Stimulated activated CD8-positive, alpha-beta memory T cell treated with anti-CD3 and anti-CD28 coated beads, Interleukin-15, amount 100 ng/mL, for 4 hours (primary cell): ENCODE measurements around the gene MYL12A.
"Not testable (repeated sequence)": the region's sequence is repeated elsewhere in the genome, so short reads cannot be mapped to it uniquely, and the experiment has no call there.

Experiments used
- DNase-seq, 2 donors: peaks; one replicate each; pipeline ENCODE4 v3.0.0-alpha.2; 2020; ENCODE audit warnings: low read depth in 2 of 2

The MYL12A gene

DNA sequence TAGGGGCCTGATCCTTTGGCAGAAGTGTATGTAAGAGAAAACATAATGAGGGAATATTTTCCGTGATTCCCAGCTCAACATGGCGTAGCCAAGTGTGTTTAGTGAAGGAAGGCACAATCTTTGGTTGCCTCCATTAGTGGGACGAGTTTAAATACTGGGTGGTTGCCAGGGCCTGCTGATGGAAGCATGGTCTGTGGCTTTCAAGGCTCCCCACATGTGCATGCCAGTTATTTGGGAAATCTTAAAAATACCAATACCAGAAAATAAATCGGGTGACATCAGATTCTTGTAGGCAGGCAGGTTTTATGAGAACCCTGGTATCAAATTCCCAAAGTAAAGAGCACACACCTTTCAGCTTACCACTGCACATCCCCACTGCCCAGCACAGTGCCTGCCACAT is 7.1 kb downstream of the MYL12A start:
- no peak for DNase-seq

DNA sequence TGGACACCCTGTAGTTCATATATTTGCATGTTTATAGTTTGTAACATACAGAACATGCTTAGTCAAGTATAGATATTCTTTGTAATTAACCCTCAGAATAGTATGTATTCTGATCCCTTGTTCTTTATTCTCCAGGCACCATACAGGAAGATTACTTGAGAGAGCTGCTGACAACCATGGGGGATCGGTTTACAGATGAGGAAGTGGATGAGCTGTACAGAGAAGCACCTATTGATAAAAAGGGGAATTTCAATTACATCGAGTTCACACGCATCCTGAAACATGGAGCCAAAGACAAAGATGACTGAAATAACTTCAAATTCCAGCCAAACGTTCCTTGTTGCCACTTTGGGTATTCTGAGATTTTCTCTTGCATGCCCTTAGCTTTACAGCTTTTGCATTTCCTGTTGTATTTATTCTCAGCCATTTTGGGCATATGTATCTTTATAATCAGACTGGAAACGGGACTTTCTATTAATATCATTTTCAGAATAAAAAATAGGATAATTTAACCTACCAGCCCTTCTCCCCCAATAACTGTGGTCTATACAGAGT is 8.1 kb downstream of the MYL12A start:
- DNase-seq: no peak

DNA sequence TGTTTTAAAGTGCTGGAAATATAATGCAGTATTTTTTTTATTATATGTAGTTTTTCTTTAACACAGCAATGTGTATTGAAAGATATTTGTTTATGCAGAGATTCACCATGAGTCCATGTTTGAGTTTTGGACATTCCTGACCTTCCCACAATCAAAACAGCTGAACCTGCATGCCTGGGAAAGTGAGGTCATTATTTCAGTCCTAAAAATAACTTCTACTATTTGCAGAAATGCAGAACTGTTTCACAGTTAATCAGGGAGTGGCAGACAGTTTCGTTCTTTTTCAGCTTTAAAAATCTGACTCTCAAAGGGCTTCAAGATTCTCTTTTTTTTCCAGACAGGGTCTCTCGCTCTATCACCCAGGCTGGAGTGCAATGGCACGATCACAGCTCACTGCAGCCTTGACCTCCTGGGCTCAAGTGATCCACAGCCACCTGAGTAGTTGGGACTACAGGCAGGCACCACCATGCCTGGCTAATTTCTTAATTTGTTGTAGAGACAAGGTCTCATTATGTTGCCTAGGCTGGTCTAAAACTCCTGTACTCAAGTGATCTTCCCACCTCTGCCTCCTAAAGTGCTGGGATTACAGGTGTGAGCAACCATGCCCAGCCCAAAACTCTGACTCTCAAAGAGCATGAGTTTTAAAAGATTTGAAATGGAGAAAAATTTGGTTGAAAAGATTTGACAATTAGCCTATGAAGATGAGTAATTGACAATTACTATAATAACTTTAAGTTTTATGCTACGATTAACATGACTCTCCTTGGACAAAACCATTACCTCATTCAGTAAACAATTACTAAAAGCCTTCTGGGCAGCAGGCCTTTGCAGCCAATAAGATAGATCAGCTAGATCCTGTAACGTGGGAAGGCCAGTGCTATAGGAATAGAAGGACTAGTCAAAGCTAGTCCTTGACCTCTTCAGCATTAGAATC is 9.4 kb downstream of the MYL12A start:
- no peak for DNase-seq

GRCh38 chr18:3257627-3258120 is 10.1 kb downstream of the MYL12A start:
- DNase-seq: no peak

GRCh38 chr18:3260995-3261372 is 13.4 kb downstream of the MYL12A start:
- DNase-seq: no peak

GRCh38 chr18:3261373-3262233 is 14.0 kb downstream of the MYL12A start, which contains the start of gene MYL12B:
Gene MYL12B, plus strand, starts transcription at chr18:3262133. Its CDS starts 10,766 bp downstream, at chr18:3272899.
- peak in 1 of 2 donors; percentile 58 for DNase-seq

- no peak for DNase-seq
Measured at GRCh38 chr18:3262234-3263131, 14.9 kb downstream of the MYL12A start.

- no peak for DNase-seq
Measured at GRCh38 chr18:3263132-3263700, 15.6 kb downstream of the MYL12A start.

DNA sequence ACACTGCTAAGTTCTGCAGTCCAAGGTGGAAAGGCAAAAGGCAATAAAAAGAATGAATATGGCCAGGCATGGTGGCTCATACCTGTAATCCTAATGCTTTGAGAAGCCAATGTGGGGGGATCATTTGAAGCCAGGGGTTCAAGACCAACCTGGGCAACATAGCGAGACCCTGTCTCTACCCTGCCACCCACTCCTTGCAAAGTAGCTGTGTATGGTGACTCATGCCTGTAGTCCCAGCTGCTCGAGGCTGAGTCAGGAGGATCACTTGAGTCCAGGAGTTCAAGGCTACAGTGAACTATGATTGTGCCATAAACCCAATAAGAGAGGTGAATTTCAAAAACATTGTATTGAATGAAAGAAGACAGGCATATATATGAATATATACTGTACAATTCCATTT is 16.8 kb downstream of the MYL12A start:
- no peak for DNase-seq

DNA sequence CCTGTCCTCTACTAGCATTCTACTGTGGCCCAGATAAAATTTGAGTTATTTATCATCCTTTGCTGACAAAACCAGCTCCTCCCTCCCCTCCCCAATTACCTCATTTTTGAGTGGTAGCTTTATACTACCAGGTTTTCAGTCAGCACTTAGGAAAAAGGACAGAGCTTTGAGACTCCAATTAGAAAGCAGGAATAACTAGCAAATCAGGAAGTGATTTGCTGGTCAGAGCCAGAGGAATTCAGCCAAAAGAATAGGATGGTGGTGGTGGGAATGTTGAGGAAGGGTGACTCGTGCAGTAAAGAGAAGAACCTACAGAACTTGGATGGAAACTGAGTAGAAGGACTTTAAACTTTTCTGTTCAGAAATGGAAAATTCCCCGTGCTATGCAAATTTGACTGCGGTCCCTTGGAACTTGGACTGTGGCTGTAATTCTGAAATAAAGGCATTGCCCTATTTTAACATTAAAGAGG is 18.0 kb downstream of the MYL12A start:
- DNase-seq: no peak

- DNase-seq: no peak
Measured at GRCh38 chr18:3266062-3266608, 18.5 kb downstream of the MYL12A start.

DNA sequence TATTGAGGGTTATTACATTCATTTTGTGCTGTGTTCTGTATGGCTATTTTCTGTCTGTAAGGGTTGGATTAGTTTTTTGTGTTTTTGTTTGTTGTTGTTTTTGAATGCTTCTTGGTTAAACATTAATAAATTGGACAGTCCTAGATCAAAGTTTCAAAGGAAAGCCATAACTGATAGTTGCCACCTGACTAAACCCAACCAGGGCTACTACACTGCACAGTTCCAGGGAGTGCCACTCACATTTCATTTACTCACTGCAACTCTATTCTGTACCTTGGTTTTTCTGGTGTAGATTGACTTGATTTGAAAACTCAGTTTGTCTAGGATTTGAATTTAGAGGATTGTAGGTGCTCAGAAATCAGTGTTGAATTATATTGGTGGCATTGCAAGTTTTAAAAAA is 20.7 kb downstream of the MYL12A start:
- no peak for DNase-seq

- DNase-seq: no peak
Measured at GRCh38 chr18:3269241-3269913, 21.8 kb downstream of the MYL12A start.

- DNase-seq: no peak
Measured at GRCh38 chr18:3269914-3270299, 22.3 kb downstream of the MYL12A start.

GRCh38 chr18:3273042-3273441 is 25.4 kb downstream of the MYL12A start:
- DNase-seq: no peak

GRCh38 chr18:3277643-3278213 is 30.1 kb downstream of the MYL12A start:
- not testable (repeated sequence) for DNase-seq

- DNase-seq: no peak
Measured at GRCh38 chr18:3279201-3280185, 31.9 kb downstream of the MYL12A start.
